SW480 (cell line): ENCODE results near the gene OR51G1.
"Not testable (repeated sequence)": the region's sequence is repeated elsewhere in the genome, so short reads cannot be mapped to it uniquely, and the experiment has no call there.

ENCODE experiments used
- DNase-seq: peaks from one replicate; pipeline ENCODE4 v3.0.0-alpha.2; 2016; ENCODE audit warnings: low spot score

The OR51G1 gene

DNA sequence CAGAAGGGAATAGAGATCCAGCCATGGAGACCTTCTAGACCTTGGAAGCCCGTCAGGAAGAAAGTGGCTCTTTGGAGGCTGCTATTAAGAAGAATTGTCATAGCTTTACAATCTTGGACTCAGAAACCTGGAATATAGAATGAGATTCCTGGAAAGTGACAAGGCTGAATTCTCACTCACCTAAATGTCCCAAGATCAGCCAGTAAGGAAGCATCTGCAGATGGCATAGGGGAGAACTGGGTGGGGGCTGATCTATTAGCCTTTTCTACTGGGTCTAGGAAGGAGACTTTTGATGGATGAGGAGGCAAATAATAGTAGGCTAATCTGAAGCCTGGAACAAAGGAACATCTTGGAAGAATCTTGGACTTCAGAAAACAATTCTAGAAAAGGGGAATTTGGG is at the start of gene OR51G1:
OR51G1 (minus strand) TSS at position 101 of the 400 bp plus-strand sequence; CDS start at position 101, 0 bp downstream.
- DNase-seq: no peak

DNA sequence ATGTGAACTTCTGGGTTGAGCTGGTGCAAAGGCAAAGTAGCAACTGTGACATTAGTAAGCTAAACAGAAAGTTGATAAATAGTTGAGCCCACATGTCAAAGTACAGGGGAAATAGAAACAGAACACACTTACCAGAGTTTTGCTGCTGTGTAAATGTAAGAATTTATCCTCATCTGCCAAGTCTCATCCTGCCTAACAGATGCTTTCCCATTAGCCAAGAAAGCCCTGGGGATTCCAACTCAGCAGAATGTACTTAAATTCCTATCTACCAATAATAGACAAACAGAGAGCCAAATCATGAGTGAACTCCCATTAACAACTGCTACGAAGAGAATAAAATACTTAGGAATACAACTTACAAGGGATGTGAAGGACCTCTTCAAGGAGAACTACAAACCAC is 38.7 kb upstream of the OR51G1 start:
- DNase-seq: no peak

GRCh38 chr11:4960877-4961276 is 36.7 kb upstream of the OR51G1 start:
- DNase-seq: no peak

DNA sequence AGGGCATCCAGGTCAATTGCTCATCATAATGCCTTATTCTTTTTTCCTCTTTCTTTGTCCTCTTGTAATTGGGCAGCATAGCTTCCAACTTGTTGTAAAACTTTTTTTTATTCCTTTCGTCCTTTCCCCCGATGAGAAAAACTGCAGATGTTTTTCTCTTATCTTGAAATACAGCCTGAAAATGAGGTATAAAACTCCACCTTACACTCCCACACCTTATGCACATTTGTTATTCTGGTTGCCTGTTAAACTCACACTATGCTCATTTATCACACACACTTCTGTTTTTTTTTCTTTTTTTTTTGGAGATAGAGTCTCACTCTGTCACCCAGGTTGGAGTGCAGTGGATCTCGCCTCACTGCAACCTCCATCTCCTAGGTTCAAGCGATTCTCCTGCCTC is 33.3 kb upstream of the OR51G1 start:
- no peak for DNase-seq

GRCh38 chr11:4955613-4956012 is 31.5 kb upstream of the OR51G1 start, which contains the start of gene OR51A2:
TSS of gene OR51A2 (minus strand) at chr11:4955713. CDS start at chr11:4955713, 0 bp downstream.
- DNase-seq: not testable (repeated sequence)

GRCh38 chr11:4947505-4947904 is 23.4 kb upstream of the OR51G1 start, which contains the start of gene OR51A4:
TSS of gene OR51A4 (minus strand) at chr11:4947605. CDS start at chr11:4947100, 505 bp downstream.
- DNase-seq: no peak

DNA sequence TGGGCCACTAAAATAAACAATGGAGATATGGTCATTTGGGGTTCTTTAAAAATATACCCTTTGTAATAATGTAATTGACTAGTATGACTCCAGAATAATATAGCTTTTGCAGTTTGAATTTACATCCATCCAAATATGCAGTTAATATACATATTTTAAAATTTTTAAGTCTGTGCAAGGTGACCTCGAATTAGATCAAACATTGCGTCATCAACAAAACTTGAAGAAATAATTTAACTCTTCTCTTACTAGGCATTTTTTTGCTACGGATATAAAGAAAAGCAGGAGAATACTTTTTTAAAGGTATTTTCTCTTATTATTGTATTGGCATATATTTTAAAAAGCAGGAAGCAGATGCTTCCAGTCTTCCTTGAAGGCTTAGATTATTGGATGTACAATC is 12.6 kb upstream of the OR51G1 start:
- no peak for DNase-seq

DNA sequence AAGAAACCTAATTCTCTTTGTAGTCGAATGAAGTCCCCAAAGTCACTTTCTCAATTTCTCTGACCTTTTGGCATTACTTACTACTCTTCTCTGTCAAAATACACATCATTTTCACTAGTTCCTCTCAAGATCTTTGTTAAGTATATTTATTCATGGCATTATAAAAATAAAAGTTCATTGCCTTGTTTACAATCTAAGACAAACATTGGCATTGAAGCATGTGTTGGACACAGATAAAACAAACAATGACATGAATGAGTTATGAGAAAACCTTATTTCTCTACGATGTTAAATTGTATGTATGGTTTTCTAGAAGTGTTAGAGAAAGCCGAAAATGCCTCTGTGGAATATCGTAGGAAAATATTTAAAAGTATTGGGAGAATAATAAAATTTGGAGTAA is 8.6 kb upstream of the OR51G1 start:
- no peak for DNase-seq

DNA sequence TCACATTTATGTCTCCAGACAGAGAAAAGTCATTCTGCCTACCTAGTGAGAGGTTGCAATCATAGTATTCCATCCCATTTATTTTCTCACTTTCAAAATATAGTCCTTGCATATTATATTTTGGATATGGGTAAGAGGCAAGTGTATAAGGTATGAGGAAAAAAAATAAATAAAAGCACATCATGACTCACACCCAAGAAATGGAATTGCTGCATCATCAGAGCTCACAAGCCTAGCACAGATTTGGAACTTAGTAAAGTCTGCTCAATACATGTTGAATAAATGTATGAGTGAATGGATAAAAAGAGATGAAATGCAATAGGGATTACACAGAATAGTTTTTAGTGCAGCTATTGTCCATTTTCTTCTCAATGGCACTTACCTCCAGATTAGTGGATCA is 2.5 kb upstream of the OR51G1 start:
- no peak for DNase-seq

DNA sequence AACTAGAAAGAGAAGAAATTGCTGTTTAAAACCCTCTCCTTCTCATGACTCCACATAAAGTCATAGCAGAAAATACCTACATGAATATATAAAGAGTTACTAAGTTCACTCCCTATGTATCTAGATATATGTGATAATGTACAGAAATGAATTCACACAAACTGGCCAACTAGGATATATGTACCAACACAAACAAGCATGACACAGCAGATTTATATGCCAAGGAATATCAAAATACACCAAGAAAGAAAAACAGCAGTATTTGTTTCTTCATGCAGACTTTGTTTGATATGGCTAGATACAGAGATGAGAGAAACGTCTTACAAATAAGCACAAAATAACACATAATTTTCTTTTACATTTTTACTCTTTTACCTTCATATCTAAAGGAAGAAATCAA is 1.8 kb downstream of the OR51G1 start:
- no peak for DNase-seq

GRCh38 chr11:4921796-4922195 is 2.3 kb downstream of the OR51G1 start:
- no peak for DNase-seq

DNA sequence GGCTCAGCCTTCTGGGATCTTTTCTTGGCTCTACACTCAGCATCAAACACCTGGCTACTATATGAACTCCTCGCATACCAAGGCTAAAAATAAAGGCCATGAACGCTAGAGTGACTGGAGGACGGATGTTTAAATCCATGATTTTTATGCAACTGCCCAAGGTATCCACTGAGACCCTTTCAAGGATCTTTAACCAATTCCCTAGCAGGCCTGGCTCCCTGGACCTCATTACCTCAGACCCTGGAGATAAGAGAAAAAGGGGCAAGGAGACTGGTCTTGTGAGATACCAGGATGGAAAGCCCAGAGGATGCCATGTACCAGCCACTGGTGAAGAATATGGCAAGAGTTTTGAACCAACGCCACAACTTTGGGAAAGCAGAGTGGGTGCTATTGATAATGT is 4.9 kb downstream of the OR51G1 start, which contains the start of gene OR51G2:
OR51G2 (minus strand) TSS at position 101 of the 400 bp plus-strand sequence. CDS start 3,687 bp downstream, outside the sequence.
- DNase-seq: no peak

GRCh38 chr11:4916581-4916980 is 7.6 kb downstream of the OR51G1 start:
- DNase-seq: no peak

DNA sequence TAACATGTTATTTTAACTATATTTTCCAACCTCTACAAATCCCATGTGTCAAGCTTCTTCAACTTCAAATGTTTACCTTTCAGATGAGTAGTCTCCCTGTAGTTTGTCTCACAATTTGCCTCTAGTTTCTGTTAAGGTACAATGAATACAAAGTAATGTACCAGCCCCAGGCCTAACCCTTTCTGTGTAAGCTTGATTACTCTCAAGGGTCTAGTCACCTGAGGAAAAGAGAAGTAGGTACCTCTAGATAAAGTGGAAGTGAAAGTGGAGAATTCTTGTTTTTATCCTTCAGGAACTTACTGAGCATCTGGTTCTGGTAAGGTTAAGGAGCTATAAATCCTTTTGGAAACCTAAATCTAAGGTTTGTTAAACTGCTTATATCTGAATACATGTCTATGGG is 20.7 kb downstream of the OR51G1 start, which contains the start of gene OR51A7:
OR51A7 (plus strand) TSS at position 300 of the 400 bp plus-strand sequence. CDS start 3,587 bp downstream, outside the sequence.
- DNase-seq: no peak

- DNase-seq: no peak
Measured at GRCh38 chr11:4891996-4892640, 32.0 kb downstream of the OR51G1 start.

- no peak for DNase-seq
Measured at GRCh38 chr11:4890279-4890678, 33.9 kb downstream of the OR51G1 start.

- no peak for DNase-seq
Measured at GRCh38 chr11:4887591-4887990, 36.5 kb downstream of the OR51G1 start.

GRCh38 chr11:4886186-4886585 is 38.0 kb downstream of the OR51G1 start:
- DNase-seq: no peak

DNA sequence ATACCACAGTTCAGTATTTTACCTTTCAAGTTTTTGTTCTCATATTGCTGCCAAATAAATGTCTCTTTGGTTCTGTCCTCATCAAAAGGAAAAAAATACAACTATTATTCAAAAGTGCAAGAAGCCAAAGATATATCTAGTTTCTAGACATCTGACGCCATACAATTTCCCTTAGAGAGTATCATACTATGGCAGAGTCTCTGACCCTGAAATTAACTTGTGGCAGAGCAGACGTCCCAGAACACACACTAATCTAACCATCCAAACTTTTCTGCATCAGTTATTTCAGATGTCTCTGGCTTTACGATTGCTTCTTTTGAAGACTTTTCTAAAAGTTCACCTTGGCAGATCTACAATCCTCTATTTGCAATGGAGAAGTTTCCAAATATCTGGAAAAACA is 39.8 kb downstream of the OR51G1 start:
- no peak for DNase-seq

DNA sequence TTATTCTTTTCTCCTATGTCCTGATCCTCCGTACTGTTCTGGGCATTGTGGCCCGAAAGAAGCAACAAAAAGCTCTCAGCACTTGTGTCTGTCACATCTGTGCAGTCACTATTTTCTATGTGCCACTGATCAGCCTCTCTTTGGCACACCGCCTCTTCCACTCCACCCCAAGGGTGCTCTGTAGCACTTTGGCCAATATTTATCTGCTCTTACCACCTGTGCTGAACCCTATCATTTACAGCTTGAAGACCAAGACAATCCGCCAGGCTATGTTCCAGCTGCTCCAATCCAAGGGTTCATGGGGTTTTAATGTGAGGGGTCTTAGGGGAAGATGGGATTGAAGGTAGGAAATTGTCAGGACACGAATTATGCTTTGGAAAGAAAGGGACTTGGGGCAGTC is 41.6 kb downstream of the OR51G1 start:
- DNase-seq: no peak

DNA sequence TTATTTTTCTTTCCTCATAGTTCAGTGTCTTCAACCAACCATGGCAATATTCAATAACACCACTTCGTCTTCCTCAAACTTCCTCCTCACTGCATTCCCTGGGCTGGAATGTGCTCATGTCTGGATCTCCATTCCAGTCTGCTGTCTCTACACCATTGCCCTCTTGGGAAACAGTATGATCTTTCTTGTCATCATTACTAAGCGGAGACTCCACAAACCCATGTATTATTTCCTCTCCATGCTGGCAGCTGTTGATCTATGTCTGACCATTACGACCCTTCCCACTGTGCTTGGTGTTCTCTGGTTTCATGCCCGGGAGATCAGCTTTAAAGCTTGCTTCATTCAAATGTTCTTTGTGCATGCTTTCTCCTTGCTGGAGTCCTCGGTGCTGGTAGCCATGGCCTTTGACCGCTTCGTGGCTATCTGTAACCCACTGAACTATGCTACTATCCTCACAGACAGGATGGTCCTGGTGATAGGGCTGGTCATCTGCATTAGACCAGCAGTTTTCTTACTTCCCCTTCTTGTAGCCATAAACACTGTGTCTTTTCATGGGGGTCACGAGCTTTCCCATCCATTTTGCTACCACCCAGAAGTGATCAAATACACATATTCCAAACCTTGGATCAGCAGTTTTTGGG is 42.2 kb downstream of the OR51G1 start, which contains the start of gene OR51T1:
OR51T1 (plus strand) TSS at position 41 of the 641 bp plus-strand sequence; CDS start at position 41, 0 bp downstream.
- no peak for DNase-seq

DNA sequence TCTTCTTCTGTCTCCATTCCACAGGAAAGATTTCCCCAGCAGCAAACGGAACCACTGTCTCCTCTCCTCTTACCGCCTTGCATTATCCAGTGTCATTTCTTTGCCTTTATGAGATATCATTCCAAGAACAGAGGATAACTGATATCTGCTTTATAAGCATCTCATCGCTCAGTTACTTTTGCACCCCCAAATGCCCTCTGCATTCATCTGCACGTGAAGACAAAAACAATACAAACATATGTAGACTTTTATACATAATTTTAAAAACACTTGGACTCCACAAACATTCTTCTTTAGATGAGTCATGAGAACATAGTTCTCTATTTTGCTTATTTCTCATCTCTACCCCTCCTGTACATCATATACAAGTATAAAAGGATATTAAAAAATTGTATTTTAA is 43.0 kb downstream of the OR51G1 start:
- DNase-seq: no peak
